SK-N-SH (cell line): ENCODE results near the gene FRMD6. TPM values are rescaled to one million over a fixed set of nuclear protein-coding genes. Genes with fewer than 3 reads are reported as not detected.
A peak's percentile ranks its signal among the peaks of the same experiment; 100 is the strongest.

ENCODE experiments used
- CTCF ChIA-PET: fragments of 300-600, 350-600 bp; formaldehyde crosslinking; extraction: SDS; loops from one replicate; lab custom pipeline; 2021; lab: Yijun Ruan, JAX
- POLR2A ChIA-PET: fragments of 350-600 bp; sonication (Branson Sonifier 250); formaldehyde crosslinking; extraction: SDS; loops from one replicate; lab custom pipeline; 2020; ENCODE audit warnings: antibody characterized with exemption, inconsistent platforms; lab: Yijun Ruan, JAX
- DNase-seq: peaks from one replicate; pipeline ENCODE4 v3.0.0; 2012
- H2AFZ ChIP-seq: fragments of 200-600 bp; sonication (generic); 2 replicates; pipeline ENCODE4 v1.8.1; 2016; ENCODE audit warnings: antibody characterized with exemption, mild to moderate bottlenecking, low read depth
- H3F3A ChIP-seq: fragments of 200-600 bp; sonication (generic); replicated peaks from 2 replicates; pipeline ENCODE3; 2016; ENCODE audit warnings: antibody characterized with exemption, mild to moderate bottlenecking; ENCODE audit not compliant: insufficient read depth
- H3K27ac ChIP-seq, 2 experiments: fragments of 200-500 bp in 1 of 2; fragments of 200-600 bp in 1 of 2; sonication (Bioruptor generic) in 1 of 2; sonication (generic), shearing (Covaris generic) in 1 of 2; 2 replicates each; pipeline versions ENCODE4 v1.5.1 to v1.6.1; 2014 to 2016; ENCODE audit warnings: low read depth in 2 of 2, inconsistent platforms in 1 of 2, low read length in 1 of 2, mild to moderate bottlenecking in 1 of 2, mixed read lengths in 1 of 2
- H3K27me3 ChIP-seq: fragments of 200-600 bp; sonication (generic), shearing (Covaris generic); 2 replicates; pipeline ENCODE4 v1.6.1; 2016; ENCODE audit warnings: mixed run types; ENCODE audit not compliant: insufficient read depth
- H3K36me3 ChIP-seq, 2 experiments: fragments of 200-500 bp in 1 of 2; fragments of 200-600 bp in 1 of 2; sonication (Bioruptor generic) in 1 of 2; sonication (generic) in 1 of 2; replicated peaks in 1 of 2; 2 replicates each; pipeline versions ENCODE3 to v1.5.1; 2014 to 2016; ENCODE audit warnings: low read length in 1 of 2, mild to moderate bottlenecking in 1 of 2; ENCODE audit not compliant: insufficient read depth in 2 of 2, control insufficient read depth in 1 of 2
- H3K4me1 ChIP-seq, 2 experiments: fragments of 200-500 bp in 1 of 2; fragments of 200-600 bp in 1 of 2; sonication (Bioruptor generic) in 1 of 2; sonication (generic), shearing (Covaris generic) in 1 of 2; 2 replicates each; pipeline versions ENCODE4 v1.5.1 to v1.6.1; 2014 to 2016; ENCODE audit warnings: low read depth in 1 of 2, low read length in 1 of 2, mixed run types in 1 of 2; ENCODE audit not compliant: insufficient read depth in 2 of 2, control insufficient read depth in 1 of 2
- H3K4me2 ChIP-seq: fragments of 200-600 bp; sonication (generic), shearing (Covaris generic); 2 replicates; pipeline ENCODE4 v1.6.1; 2017; ENCODE audit warnings: mixed run types
- H3K4me3 ChIP-seq, 2 experiments: fragments of 200-500 bp in 1 of 2; fragments of 200-600 bp in 1 of 2; sonication (Bioruptor generic) in 1 of 2; sonication (generic), shearing (Covaris generic) in 1 of 2; 2 replicates each; pipeline versions ENCODE4 v1.5.1 to v1.8.1; 2014 to 2016; ENCODE audit warnings: low read depth in 2 of 2, inconsistent platforms in 1 of 2, low read length in 1 of 2, mild to moderate bottlenecking in 1 of 2, mixed read lengths in 1 of 2, moderate library complexity in 1 of 2
- H3K79me2 ChIP-seq: fragments of 200-600 bp; sonication (generic); 2 replicates; pipeline ENCODE4 v1.8.1; 2017; ENCODE audit warnings: mild to moderate bottlenecking; ENCODE audit not compliant: insufficient read depth
- H3K9ac ChIP-seq: fragments of 200-600 bp; sonication (generic); 2 replicates; pipeline ENCODE4 v1.6.1; 2017; ENCODE audit warnings: mixed run types
- H3K9me2 ChIP-seq: fragments of 200-600 bp; sonication (generic); 2 replicates; pipeline ENCODE4 v1.6.1; 2017; ENCODE audit warnings: mixed run types
- H3K9me3 ChIP-seq: fragments of 200-600 bp; sonication (generic); 2 replicates; pipeline ENCODE4 v1.6.1; 2017; ENCODE audit warnings: mixed run types, mild to moderate bottlenecking, moderate library complexity
- H4K20me1 ChIP-seq: fragments of 200-600 bp; sonication (generic); 2 replicates; pipeline ENCODE4 v1.6.1; 2017; ENCODE audit warnings: mild to moderate bottlenecking, mixed run types; ENCODE audit not compliant: insufficient read depth
- CTCF ChIP-seq: fragments of 200-600 bp; sonication (generic); IDR thresholded peaks from 2 replicates; pipeline ENCODE4 v1.6.1; 2017; ENCODE audit warnings: antibody characterized with exemption, mild to moderate bottlenecking, moderate library complexity
- FOSL2 ChIP-seq: IDR thresholded peaks from 2 replicates; pipeline ENCODE4 v1.4.0; 2012; ENCODE audit warnings: low read depth, mild to moderate bottlenecking, moderate library complexity, borderline replicate concordance
- FOXM1 ChIP-seq: IDR thresholded peaks from 2 replicates; pipeline ENCODE4 v1.4.0; 2012; ENCODE audit warnings: low read depth, mild to moderate bottlenecking
- GATA2 ChIP-seq: sonication (generic); formaldehyde crosslinking; IDR thresholded peaks from 2 replicates; pipeline ENCODE4 v1.5.0; 2020; ENCODE audit warnings: mild to moderate bottlenecking, missing genetic modification reagents
- NRF1 ChIP-seq: IDR thresholded peaks from 2 replicates; pipeline ENCODE4 v1.6.1; 2012; ENCODE audit warnings: low read depth, mild to moderate bottlenecking, low read length
- RCOR1 ChIP-seq: fragments of 150-350 bp; IDR thresholded peaks from 2 replicates; pipeline ENCODE4 v1.6.1; 2017; ENCODE audit warnings: antibody characterized with exemption, low read length
- SMC3 ChIP-seq: IDR thresholded peaks from 2 replicates; pipeline ENCODE4 v1.6.1; 2012; ENCODE audit warnings: low read depth, low read length, improper control_type of control experiment
- TCF12 ChIP-seq: IDR thresholded peaks from 2 replicates; pipeline ENCODE4 v1.4.0; 2012
- TEAD4 ChIP-seq: IDR thresholded peaks from 2 replicates; pipeline ENCODE4 v1.4.0; 2012; ENCODE audit warnings: mild to moderate bottlenecking, borderline replicate concordance; ENCODE audit not compliant: insufficient read depth
- polyA plus RNA-seq, 3 experiments: library from polyadenylated mRNA; depleted of rRNA; stranded (reverse); fragments of >200 nt; gene quantifications; 2 replicates each; pipeline ENCODE4 v1.2.3, GENCODE V29; 2012
- TF ChIP-seq, protein P1 (sequence below): IDR thresholded peaks from 2 replicates; pipeline ENCODE4 v1.4.0; 2012; ENCODE audit warnings: low read depth, borderline replicate concordance
- TF ChIP-seq, protein P2 (sequence below): IDR thresholded peaks from 2 replicates; pipeline ENCODE4 v1.6.1; 2012; ENCODE audit warnings: mild to moderate bottlenecking, low read depth, low read length, moderate library complexity
- TF ChIP-seq, protein P3 (sequence below): fragments of 150-350 bp; IDR thresholded peaks from 2 replicates; pipeline ENCODE4 v1.6.1; 2016; ENCODE audit warnings: mild to moderate bottlenecking, low read depth, low read length
- TF ChIP-seq, protein P4 (sequence below): IDR thresholded peaks from 2 replicates; pipeline ENCODE4 v1.4.0; 2012; ENCODE audit warnings: low read depth

FRMD6 gene
- polyA plus RNA-seq, 1 of the 3 experiments (the other 2 are of a cell fraction), result 147 TPM

- TF ChIP-seq, protein P1, sequence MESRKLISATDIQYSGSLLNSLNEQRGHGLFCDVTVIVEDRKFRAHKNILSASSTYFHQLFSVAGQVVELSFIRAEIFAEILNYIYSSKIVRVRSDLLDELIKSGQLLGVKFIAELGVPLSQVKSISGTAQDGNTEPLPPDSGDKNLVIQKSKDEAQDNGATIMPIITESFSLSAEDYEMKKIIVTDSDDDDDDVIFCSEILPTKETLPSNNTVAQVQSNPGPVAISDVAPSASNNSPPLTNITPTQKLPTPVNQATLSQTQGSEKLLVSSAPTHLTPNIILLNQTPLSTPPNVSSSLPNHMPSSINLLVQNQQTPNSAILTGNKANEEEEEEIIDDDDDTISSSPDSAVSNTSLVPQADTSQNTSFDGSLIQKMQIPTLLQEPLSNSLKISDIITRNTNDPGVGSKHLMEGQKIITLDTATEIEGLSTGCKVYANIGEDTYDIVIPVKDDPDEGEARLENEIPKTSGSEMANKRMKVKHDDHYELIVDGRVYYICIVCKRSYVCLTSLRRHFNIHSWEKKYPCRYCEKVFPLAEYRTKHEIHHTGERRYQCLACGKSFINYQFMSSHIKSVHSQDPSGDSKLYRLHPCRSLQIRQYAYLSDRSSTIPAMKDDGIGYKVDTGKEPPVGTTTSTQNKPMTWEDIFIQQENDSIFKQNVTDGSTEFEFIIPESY, result no peak
- TF ChIP-seq, protein P2, sequence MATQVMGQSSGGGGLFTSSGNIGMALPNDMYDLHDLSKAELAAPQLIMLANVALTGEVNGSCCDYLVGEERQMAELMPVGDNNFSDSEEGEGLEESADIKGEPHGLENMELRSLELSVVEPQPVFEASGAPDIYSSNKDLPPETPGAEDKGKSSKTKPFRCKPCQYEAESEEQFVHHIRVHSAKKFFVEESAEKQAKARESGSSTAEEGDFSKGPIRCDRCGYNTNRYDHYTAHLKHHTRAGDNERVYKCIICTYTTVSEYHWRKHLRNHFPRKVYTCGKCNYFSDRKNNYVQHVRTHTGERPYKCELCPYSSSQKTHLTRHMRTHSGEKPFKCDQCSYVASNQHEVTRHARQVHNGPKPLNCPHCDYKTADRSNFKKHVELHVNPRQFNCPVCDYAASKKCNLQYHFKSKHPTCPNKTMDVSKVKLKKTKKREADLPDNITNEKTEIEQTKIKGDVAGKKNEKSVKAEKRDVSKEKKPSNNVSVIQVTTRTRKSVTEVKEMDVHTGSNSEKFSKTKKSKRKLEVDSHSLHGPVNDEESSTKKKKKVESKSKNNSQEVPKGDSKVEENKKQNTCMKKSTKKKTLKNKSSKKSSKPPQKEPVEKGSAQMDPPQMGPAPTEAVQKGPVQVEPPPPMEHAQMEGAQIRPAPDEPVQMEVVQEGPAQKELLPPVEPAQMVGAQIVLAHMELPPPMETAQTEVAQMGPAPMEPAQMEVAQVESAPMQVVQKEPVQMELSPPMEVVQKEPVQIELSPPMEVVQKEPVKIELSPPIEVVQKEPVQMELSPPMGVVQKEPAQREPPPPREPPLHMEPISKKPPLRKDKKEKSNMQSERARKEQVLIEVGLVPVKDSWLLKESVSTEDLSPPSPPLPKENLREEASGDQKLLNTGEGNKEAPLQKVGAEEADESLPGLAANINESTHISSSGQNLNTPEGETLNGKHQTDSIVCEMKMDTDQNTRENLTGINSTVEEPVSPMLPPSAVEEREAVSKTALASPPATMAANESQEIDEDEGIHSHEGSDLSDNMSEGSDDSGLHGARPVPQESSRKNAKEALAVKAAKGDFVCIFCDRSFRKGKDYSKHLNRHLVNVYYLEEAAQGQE, result no peak
- TF ChIP-seq FOSL2, result no peak
- TF ChIP-seq TEAD4, result no peak
- TF ChIP-seq RCOR1, result no peak
- TF ChIP-seq TCF12, result no peak
- no peak for TF ChIP-seq CTCF
Observed at GRCh38 chr14:51626788-51627187, 24.9 kb upstream of the FRMD6 start (continued).

- no peaks in the 10 kb centered on the region for H3K9me2 ChIP-seq
- peak overlapping the region; percentile 42 for H2AFZ ChIP-seq
- no peaks in the 10 kb centered on the region for H4K20me1 ChIP-seq
- H3K9me3 ChIP-seq, result no peaks in the 10 kb centered on the region
- no peaks in the 10 kb centered on the region for H3K36me3 ChIP-seq
- H3K4me3 ChIP-seq, result peak overlapping the region in 1 of 2 experiments; percentile 26; a peak in 1 of 4 replicates
- peaks cover 7% of the 10 kb centered on the region for H3F3A ChIP-seq
- no peak for TF ChIP-seq FOXM1
- TF ChIP-seq GATA2 (CRISPR knock-in tag), result no peak
- TF ChIP-seq, protein P3, sequence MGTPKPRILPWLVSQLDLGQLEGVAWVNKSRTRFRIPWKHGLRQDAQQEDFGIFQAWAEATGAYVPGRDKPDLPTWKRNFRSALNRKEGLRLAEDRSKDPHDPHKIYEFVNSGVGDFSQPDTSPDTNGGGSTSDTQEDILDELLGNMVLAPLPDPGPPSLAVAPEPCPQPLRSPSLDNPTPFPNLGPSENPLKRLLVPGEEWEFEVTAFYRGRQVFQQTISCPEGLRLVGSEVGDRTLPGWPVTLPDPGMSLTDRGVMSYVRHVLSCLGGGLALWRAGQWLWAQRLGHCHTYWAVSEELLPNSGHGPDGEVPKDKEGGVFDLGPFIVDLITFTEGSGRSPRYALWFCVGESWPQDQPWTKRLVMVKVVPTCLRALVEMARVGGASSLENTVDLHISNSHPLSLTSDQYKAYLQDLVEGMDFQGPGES, result no peak
- TF ChIP-seq, protein P4, sequence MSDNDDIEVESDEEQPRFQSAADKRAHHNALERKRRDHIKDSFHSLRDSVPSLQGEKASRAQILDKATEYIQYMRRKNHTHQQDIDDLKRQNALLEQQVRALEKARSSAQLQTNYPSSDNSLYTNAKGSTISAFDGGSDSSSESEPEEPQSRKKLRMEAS, result no peak
- TF ChIP-seq NRF1, result no peak
- TF ChIP-seq SMC3, result no peak
- no peak for TF ChIP-seq FOSL2
- TF ChIP-seq, protein P1, result no peak
- peaks cover 0 to 5% of the 10 kb centered on the region in 2 experiments; a peak in 1 of 4 replicates for H3K4me1 ChIP-seq
- ChIA-PET POLR2A (no interaction called here), CTCF (no interaction called here)
- no peak for DNase-seq
- H3K9ac ChIP-seq, result no peak overlapping the region
- H3K27ac ChIP-seq, result peak overlapping the region; percentile 12 to 30; a peak in 2 of 4 replicates
- no peaks in the 10 kb centered on the region for H3K79me2 ChIP-seq
- H3K4me2 ChIP-seq, result peak overlapping the region; percentile 56
- H3K27me3 ChIP-seq, result no peaks in the 10 kb centered on the region
Observed at GRCh38 chr14:51627313-51627712, 24.4 kb upstream of the FRMD6 start.
